SK-N-SH treated with all-trans-retinoic acid at 6 μM for 48 hours (cell line): Measurements from ENCODE around the gene ATP8B3.

Experiments
- ATAC-seq: fragments of 200-7000 bp; cut with Tn5 transposase; 3 replicates; pipeline ENCODE4 v1.9.1; 2020; ENCODE audit warnings: mild to moderate bottlenecking, moderate library complexity
- ARNTL ChIP-seq: fragments of 450-650 bp; formaldehyde crosslinking; IDR thresholded peaks from 2 replicates; pipeline ENCODE4 v1.5.0; 2020; ENCODE audit warnings: low read depth, mild to moderate bottlenecking, moderate library complexity, borderline replicate concordance
- BACH2 ChIP-seq: fragments of 250-450 bp; sonication (Bioruptor Pico); IDR thresholded peaks from 2 replicates; pipeline ENCODE4 v1.9.0; 2021; ENCODE audit warnings: mild to moderate bottlenecking, borderline replicate concordance
- CREB5 ChIP-seq: fragments of 250-450 bp; sonication (Bioruptor Pico); IDR thresholded peaks from 2 replicates; pipeline ENCODE4 v1.5.1; 2020; ENCODE audit warnings: low read depth, mild to moderate bottlenecking, moderate library complexity
- CSDC2 ChIP-seq: fragments of 250-450 bp; sonication (Bioruptor Pico); IDR thresholded peaks from 2 replicates; pipeline ENCODE4 v1.5.0; 2020; ENCODE audit warnings: mild to moderate bottlenecking, moderate library complexity
- ESRRG ChIP-seq: fragments of 250-450 bp; sonication (Bioruptor Pico); IDR thresholded peaks from 2 replicates; pipeline ENCODE4 v1.6.1; 2021; ENCODE audit warnings: mild to moderate bottlenecking
- GLIS3 ChIP-seq: fragments of 250-450 bp; sonication (Bioruptor Pico); IDR thresholded peaks from 2 replicates; pipeline ENCODE4 v1.5.0; 2020; ENCODE audit warnings: mild to moderate bottlenecking, moderate library complexity
- ISL1 ChIP-seq: fragments of 250-450 bp; sonication (Bioruptor Pico); IDR thresholded peaks from 2 replicates; pipeline ENCODE4 v2.1.2; 2022; ENCODE audit warnings: mild to moderate bottlenecking, moderate library complexity
- PATZ1 ChIP-seq: fragments of 250-450 bp; sonication (Bioruptor Pico); IDR thresholded peaks from 2 replicates; pipeline ENCODE4 v1.8.0; 2020; ENCODE audit warnings: mild to moderate bottlenecking, moderate library complexity, borderline replicate concordance
- PPARA ChIP-seq: fragments of 250-450 bp; sonication (Bioruptor Pico); IDR thresholded peaks from 2 replicates; pipeline ENCODE4 v1.5.0; 2020; ENCODE audit warnings: mild to moderate bottlenecking, borderline replicate concordance
- RARB ChIP-seq: fragments of 250-450 bp; sonication (Bioruptor Pico); IDR thresholded peaks from 2 replicates; pipeline ENCODE4 v1.8.0; 2021; ENCODE audit warnings: mild to moderate bottlenecking, moderate library complexity
- SNAI2 ChIP-seq: fragments of 250-450 bp; sonication (Bioruptor Pico); IDR thresholded peaks from 2 replicates; pipeline ENCODE4 v1.5.0; 2020; ENCODE audit warnings: mild to moderate bottlenecking, moderate library complexity
- TCF4 ChIP-seq: fragments of 250-450 bp; sonication (Bioruptor Pico); IDR thresholded peaks from 2 replicates; pipeline ENCODE4 v1.8.0; 2021; ENCODE audit warnings: mild to moderate bottlenecking, moderate library complexity, borderline replicate concordance
- ZC3H10 ChIP-seq: fragments of 250-450 bp; sonication (Bioruptor Pico); IDR thresholded peaks from 2 replicates; pipeline ENCODE4 v1.5.1; 2021; ENCODE audit warnings: mild to moderate bottlenecking, moderate library complexity
- ZFP3 ChIP-seq: fragments of 250-450 bp; sonication (Bioruptor Pico); IDR thresholded peaks from 2 replicates; pipeline ENCODE4 v1.5.0; 2020; ENCODE audit warnings: mild to moderate bottlenecking, moderate library complexity
- ZFP30 ChIP-seq: fragments of 450-650 bp; formaldehyde crosslinking; IDR thresholded peaks from 2 replicates; pipeline ENCODE4 v1.5.0; 2022; ENCODE audit warnings: mild to moderate bottlenecking, moderate library complexity
- ZNF565 ChIP-seq: fragments of 450-650 bp; formaldehyde crosslinking; conservative IDR thresholded peaks from 2 replicates; pipeline ENCODE4 v1.5.0; 2020; ENCODE audit warnings: low read depth, mild to moderate bottlenecking, moderate library complexity
- ZNF70 ChIP-seq: fragments of 450-650 bp; formaldehyde crosslinking; IDR thresholded peaks from 2 replicates; pipeline ENCODE4 v1.5.0; 2020; ENCODE audit warnings: mild to moderate bottlenecking, moderate library complexity
- ZNF8 ChIP-seq: fragments of 450-650 bp; formaldehyde crosslinking; IDR thresholded peaks from 2 replicates; pipeline ENCODE4 v1.5.0; 2020; ENCODE audit warnings: mild to moderate bottlenecking, moderate library complexity
- TF ChIP-seq, protein P1 (sequence below): fragments of 250-450 bp; sonication (Bioruptor Pico); IDR thresholded peaks from 2 replicates; pipeline ENCODE4 v1.5.1; 2021; ENCODE audit warnings: mild to moderate bottlenecking, moderate library complexity
- TF ChIP-seq, protein P2 (sequence below): fragments of 250-450 bp; sonication (Bioruptor Pico); IDR thresholded peaks from 2 replicates; pipeline ENCODE4 v1.8.0; 2021; ENCODE audit warnings: low read depth, mild to moderate bottlenecking, moderate library complexity, borderline replicate concordance

The ATP8B3 gene

DNA sequence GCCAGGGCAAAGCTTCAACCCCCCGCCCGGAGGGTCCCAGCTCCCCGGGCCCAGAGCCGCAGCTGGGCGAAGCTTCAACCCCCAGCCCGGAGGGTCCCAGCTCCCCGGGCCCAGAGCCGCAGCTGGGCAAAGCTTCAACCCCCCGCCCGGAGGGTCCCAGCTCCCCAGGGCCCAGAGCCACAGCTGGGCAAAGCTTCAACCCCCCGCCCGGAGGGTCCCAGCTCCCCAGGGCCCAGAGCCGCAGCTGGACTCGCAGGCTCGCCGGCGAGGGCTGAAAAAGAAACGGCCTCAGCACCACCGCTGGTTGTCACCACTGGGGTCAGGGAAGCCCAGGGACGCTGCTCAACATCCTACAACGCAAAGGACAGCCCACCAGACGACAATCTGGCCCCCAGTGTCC lies 31.0 kb upstream of the ATP8B3 start:
- TF ChIP-seq ZC3H10: no peak
- TF ChIP-seq TCF4 (CRISPR knock-in tag): no peak
- no peak for TF ChIP-seq GLIS3 (CRISPR knock-in tag)
- TF ChIP-seq PATZ1 (CRISPR knock-in tag): no peak
- TF ChIP-seq PPARA (CRISPR knock-in tag): no peak
- no peak for TF ChIP-seq ISL1
- TF ChIP-seq RARB: no peak
- TF ChIP-seq ZNF565: no peak
- TF ChIP-seq ZNF70 (CRISPR knock-in tag): no peak
- TF ChIP-seq, protein P1, sequence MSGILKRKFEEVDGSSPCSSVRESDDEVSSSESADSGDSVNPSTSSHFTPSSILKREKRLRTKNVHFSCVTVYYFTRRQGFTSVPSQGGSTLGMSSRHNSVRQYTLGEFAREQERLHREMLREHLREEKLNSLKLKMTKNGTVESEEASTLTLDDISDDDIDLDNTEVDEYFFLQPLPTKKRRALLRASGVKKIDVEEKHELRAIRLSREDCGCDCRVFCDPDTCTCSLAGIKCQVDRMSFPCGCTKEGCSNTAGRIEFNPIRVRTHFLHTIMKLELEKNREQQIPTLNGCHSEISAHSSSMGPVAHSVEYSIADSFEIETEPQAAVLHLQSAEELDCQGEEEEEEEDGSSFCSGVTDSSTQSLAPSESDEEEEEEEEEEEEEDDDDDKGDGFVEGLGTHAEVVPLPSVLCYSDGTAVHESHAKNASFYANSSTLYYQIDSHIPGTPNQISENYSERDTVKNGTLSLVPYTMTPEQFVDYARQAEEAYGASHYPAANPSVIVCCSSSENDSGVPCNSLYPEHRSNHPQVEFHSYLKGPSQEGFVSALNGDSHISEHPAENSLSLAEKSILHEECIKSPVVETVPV (CRISPR knock-in tag): no peak
- TF ChIP-seq ZFP3: no peak
- TF ChIP-seq CREB5 (CRISPR knock-in tag): no peak
- no peak for TF ChIP-seq ZFP30 (CRISPR knock-in tag)
- no peak for TF ChIP-seq ARNTL (CRISPR knock-in tag)
- no peak for TF ChIP-seq CSDC2 (CRISPR knock-in tag)
- no peak for TF ChIP-seq SNAI2 (CRISPR knock-in tag)
- no peak for TF ChIP-seq ESRRG
- no peak for TF ChIP-seq BACH2
- no peak for TF ChIP-seq ZNF8
- ATAC-seq: no peak

GRCh38 chr19:1841209-1841924 lies 29.3 kb upstream of the ATP8B3 start:
- no peak for ATAC-seq
- no peak for TF ChIP-seq ZNF70 (CRISPR knock-in tag)
- TF ChIP-seq PATZ1 (CRISPR knock-in tag): no peak
- no peak for TF ChIP-seq RARB
- no peak for TF ChIP-seq ZFP3
- TF ChIP-seq, all 23 proteins: peak for 0

- TF ChIP-seq, protein P2, sequence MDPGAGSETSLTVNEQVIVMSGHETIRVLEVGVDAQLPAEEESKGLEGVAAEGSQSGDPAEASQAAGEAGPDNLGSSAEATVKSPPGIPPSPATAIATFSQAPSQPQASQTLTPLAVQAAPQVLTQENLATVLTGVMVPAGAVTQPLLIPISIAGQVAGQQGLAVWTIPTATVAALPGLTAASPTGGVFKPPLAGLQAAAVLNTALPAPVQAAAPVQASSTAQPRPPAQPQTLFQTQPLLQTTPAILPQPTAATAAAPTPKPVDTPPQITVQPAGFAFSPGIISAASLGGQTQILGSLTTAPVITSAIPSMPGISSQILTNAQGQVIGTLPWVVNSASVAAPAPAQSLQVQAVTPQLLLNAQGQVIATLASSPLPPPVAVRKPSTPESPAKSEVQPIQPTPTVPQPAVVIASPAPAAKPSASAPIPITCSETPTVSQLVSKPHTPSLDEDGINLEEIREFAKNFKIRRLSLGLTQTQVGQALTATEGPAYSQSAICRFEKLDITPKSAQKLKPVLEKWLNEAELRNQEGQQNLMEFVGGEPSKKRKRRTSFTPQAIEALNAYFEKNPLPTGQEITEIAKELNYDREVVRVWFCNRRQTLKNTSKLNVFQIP: no peak
- TF ChIP-seq ARNTL (CRISPR knock-in tag) (no peak), ZFP3 (peak; percentile 95), PPARA (CRISPR knock-in tag) (no peak)
- no peak for ATAC-seq
Observed at GRCh38 chr19:1840541-1841115, 28.6 kb upstream of the ATP8B3 start.
